ENCODE measurements around the gene NCAPG. TPM values are rescaled to one million over a fixed set of nuclear protein-coding genes. Genes with fewer than 3 reads are reported as not detected.
A peak's percentile ranks its signal among the peaks of the same experiment; 100 is the strongest.

NCAPG gene
- total and polyA plus RNA-seq, 9 of the 15 experiments (the other 6 are each of a cell fraction or from before 2014, with no cell fraction given): 25.6 to 102 (median 65.3) TPM

DNA sequence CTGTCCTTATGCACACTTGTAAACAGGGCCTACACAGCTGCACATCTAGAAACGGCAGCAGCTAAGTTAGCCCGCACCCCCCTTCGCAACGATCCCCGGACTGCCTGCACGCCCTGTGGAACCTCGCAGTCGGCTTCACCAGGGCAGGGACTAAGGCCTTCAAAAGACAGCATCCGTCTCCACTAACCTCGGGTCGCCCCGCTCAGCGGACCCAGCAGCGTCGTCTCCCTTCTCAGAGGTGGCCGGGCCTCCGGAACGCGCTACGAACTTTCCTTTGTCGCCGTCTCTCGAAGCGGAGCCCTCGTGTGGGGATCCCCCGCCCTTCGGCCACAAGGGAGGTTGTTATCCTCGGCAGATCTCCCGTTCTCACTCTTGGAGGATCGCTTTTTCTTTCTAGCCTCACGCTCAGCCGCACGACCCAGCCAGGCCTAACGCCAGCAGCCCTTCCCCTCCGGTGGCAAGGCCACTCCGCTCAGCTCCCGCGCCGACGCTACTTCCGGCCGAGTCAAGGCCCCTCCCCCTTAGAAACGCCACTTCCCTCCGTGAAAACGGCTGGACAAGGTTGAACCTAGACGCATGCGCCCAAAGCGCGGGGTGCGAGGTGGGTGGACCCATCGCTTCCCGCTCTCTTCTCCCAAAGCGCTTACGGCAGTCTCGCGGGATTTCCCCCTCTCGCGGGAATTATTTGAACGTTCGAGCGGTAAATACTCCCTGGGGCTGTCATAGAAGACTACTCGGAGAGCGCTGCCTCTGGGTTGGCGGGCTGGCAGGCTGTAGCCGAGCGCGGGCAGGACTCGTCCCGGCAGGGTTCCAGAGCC lies at the start of gene NCAPG, which contains the start of gene DCAF16 (continued):
- TF ChIP-seq ZNF384 (IDR thresholded peaks at IDR 0.05; ENCODE audit: low read depth, low read length) (no peak), ZNF584 (CRISPR knock-in tag; IDR thresholded peaks at IDR 0.05; ENCODE audit: low read depth) (no peak), SIN3B (IDR thresholded peaks at IDR 0.05; ENCODE audit: low read depth) (0 out of 2 replicates have a peak, but pooled peaks have one; percentile 40), SP2 (IDR thresholded peaks at IDR 0.05; ENCODE audit: extremely low read depth, low read depth, low read length, poor library complexity, severe bottlenecking) (peak; percentile 40), HNRNPL (IDR thresholded peaks at IDR 0.05; ENCODE audit: low read depth, low read length) (no peak), PTRF (tag; IDR thresholded peaks at IDR 0.05) (no peak), ZNF239 (CRISPR knock-in tag; IDR thresholded peaks at IDR 0.05) (no peak), ARHGAP35 (IDR thresholded peaks at IDR 0.05; ENCODE audit: partially characterized antibody) (peak; percentile 98), ZNF699 (CRISPR knock-in tag; IDR thresholded peaks at IDR 0.05; ENCODE audit: insufficient replicate concordance) (no peak), GABPB1 (CRISPR knock-in tag; IDR thresholded peaks at IDR 0.05) (peak; percentile 95), RFX1 (IDR thresholded peaks at IDR 0.05) (no peak; the same call in 1 of the 2 replicates), FOXM1 (IDR thresholded peaks at IDR 0.05; ENCODE audit: low read depth) (peak; percentile 95), FOXM1 (CRISPR knock-in tag; IDR thresholded peaks at IDR 0.05; ENCODE audit: low read depth) (peak; percentile 73; the same call in 1 of the 2 replicates), ZNF232 (CRISPR knock-in tag; IDR thresholded peaks at IDR 0.05) (peak; percentile 96), COPS2 (conservative IDR thresholded peaks at IDR 0.05) (no peak), TAF15 (IDR thresholded peaks at IDR 0.05; ENCODE audit: low read depth, low read length) (no peak), KLF1 (tag; IDR thresholded peaks at IDR 0.05) (no peak), ZNF76 (CRISPR knock-in tag; IDR thresholded peaks at IDR 0.05; ENCODE audit: borderline replicate concordance) (no peak), UBTF (IDR thresholded peaks at IDR 0.05; ENCODE audit: borderline replicate concordance in 1 of 2, low read depth in 2 of 2, low read length in 2 of 2) (peak; percentile 37 to 75; a peak in 1 of 4 replicates)
- TF ChIP-seq, protein P1, sequence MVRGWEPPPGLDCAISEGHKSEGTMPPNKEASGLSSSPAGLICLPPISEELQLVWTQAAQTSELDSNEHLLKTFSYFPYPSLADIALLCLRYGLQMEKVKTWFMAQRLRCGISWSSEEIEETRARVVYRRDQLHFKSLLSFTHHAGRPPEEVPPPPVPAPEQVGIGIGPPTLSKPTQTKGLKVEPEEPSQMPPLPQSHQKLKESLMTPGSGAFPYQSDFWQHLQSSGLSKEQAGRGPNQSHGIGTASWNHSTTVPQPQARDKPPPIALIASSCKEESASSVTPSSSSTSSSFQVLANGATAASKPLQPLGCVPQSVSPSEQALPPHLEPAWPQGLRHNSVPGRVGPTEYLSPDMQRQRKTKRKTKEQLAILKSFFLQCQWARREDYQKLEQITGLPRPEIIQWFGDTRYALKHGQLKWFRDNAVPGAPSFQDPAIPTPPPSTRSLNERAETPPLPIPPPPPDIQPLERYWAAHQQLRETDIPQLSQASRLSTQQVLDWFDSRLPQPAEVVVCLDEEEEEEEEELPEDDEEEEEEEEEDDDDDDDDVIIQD (CRISPR knock-in tag; IDR thresholded peaks at IDR 0.05): no peak
- TF ChIP-seq, protein P2, sequence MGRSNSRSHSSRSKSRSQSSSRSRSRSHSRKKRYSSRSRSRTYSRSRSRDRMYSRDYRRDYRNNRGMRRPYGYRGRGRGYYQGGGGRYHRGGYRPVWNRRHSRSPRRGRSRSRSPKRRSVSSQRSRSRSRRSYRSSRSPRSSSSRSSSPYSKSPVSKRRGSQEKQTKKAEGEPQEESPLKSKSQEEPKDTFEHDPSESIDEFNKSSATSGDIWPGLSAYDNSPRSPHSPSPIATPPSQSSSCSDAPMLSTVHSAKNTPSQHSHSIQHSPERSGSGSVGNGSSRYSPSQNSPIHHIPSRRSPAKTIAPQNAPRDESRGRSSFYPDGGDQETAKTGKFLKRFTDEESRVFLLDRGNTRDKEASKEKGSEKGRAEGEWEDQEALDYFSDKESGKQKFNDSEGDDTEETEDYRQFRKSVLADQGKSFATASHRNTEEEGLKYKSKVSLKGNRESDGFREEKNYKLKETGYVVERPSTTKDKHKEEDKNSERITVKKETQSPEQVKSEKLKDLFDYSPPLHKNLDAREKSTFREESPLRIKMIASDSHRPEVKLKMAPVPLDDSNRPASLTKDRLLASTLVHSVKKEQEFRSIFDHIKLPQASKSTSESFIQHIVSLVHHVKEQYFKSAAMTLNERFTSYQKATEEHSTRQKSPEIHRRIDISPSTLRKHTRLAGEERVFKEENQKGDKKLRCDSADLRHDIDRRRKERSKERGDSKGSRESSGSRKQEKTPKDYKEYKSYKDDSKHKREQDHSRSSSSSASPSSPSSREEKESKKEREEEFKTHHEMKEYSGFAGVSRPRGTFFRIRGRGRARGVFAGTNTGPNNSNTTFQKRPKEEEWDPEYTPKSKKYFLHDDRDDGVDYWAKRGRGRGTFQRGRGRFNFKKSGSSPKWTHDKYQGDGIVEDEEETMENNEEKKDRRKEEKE (IDR thresholded peaks at IDR 0.05; ENCODE audit: borderline replicate concordance in 1 of 2, control insufficient read depth in 1 of 2, low read depth in 2 of 2, low read length in 1 of 2): no peak

Measured in K562 (cell line).